Muscle of leg (tissue), 11 donors: ENCODE data around the gene IFITM2. TPM values are rescaled to one million over a fixed set of nuclear protein-coding genes. Genes with fewer than 3 reads are reported as not detected.
"Not testable (repeated sequence)": the region's sequence is repeated elsewhere in the genome, so short reads cannot be mapped to it uniquely, and the experiment has no call there.

Experiments used
- DNase-seq: peaks from one replicate; pipeline ENCODE4 v3.0.0; 2013
- H3K27ac ChIP-seq: one replicate; pipeline ENCODE4 v1.5.1; 2013; ENCODE audit warnings: mild to moderate bottlenecking, low read length, control low read depth
- H3K27me3 ChIP-seq: one replicate; pipeline ENCODE4 v1.6.1; 2013; ENCODE audit warnings: low read length; ENCODE audit not compliant: control insufficient read depth, insufficient read depth
- H3K36me3 ChIP-seq: one replicate; pipeline ENCODE4 v1.6.1; 2013; ENCODE audit warnings: low read length; ENCODE audit not compliant: control insufficient read depth, insufficient read depth
- H3K4me1 ChIP-seq: one replicate; pipeline ENCODE4 v1.6.1; 2013; ENCODE audit warnings: low read length; ENCODE audit not compliant: control insufficient read depth, insufficient read depth
- H3K4me3 ChIP-seq: one replicate; pipeline ENCODE4 v1.5.1; 2013; ENCODE audit warnings: low read length, control low read depth
- H3K9me3 ChIP-seq: replicated peaks from 2 replicates; pipeline ENCODE4 v1.6.1; 2013; ENCODE audit warnings: low read depth, low read length; ENCODE audit not compliant: control insufficient read depth
- WGBS: methylation state at CpG from one replicate; pipeline ENCODE4 v1.1.5; 2013; ENCODE audit warnings: missing lambda C conversion rate; ENCODE audit not compliant: insufficient coverage; 5-methylcytosine and 5-hydroxymethylcytosine counted together
- polyA plus RNA-seq, 8 donors: library from polyadenylated mRNA; unstranded; fragments of 120-200 nt; gene quantifications; one replicate each; pipeline versions ENCODE4 v1.2.1 to v1.2.3, GENCODE V29; 2013; ENCODE audit warnings: inconsistent platforms in 1 of 8, low replicate concordance in 1 of 8; ENCODE audit not compliant: insufficient read length in 8 of 8, insufficient read depth in 1 of 8
- total RNA-seq: library from RNA; stranded (reverse); fragments of 120-200 nt; gene quantifications from one replicate; pipeline ENCODE4 v1.2.4, GENCODE V29; 2013

IFITM2 gene
- total and polyA plus RNA-seq, 9 donors: 48.1 to 130 (median 83.2) TPM

DNA sequence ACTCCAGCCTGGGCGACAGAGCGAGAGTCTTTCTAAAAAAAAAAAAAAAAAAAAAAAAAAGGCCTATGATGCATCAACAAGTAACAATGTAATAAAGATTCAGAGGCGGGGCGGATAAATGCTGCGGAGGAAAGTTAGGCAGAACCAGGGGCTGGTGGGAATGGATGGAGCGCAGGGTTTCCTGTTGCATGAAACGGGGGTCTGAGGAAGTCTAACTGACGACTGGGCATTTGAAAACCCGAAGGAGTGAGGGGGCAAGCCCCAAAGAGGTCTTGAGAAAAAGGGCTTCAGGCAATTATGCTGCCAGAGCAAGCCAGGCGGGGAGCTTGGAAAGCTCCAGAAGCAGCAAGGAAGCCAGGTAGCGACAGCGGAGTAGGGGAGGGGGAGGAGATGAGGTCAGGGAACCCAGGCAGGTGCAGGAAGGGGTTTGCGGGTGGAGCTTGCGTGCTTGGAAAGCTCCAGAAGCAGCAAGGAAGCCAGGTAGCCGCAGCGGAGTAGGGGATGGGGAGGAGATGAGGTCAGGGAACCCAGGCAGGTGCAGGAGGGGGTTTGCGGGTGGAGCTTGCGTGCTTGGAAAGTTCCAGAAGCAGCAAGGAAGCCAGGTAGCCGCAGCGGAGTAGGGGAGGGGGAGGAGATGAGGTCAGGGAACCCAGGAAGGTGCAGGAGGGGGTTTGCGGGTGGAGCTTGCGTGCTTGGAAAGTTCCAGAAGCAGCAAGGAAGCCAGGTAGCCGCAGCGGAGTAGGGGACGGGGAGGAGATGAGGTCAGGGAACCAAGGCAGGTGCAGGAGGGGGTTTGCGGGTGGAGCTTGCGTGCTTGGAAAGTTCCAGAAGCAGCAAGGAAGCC is 20.4 kb upstream of the IFITM2 start:
- peak; percentile 3 for DNase-seq
- H3K4me3 ChIP-seq, H3K27ac ChIP-seq, H3K9me3 ChIP-seq, H3K36me3 ChIP-seq: not testable (repeated sequence)
- 83% methylated on average over 25 of the region's 27 CpGs for WGBS
- Histone ChIP-seq H3K4me1 (peaks cover 20% of the 10 kb centered on the region), H3K27me3 (peaks cover 50% of the 10 kb centered on the region)

DNA sequence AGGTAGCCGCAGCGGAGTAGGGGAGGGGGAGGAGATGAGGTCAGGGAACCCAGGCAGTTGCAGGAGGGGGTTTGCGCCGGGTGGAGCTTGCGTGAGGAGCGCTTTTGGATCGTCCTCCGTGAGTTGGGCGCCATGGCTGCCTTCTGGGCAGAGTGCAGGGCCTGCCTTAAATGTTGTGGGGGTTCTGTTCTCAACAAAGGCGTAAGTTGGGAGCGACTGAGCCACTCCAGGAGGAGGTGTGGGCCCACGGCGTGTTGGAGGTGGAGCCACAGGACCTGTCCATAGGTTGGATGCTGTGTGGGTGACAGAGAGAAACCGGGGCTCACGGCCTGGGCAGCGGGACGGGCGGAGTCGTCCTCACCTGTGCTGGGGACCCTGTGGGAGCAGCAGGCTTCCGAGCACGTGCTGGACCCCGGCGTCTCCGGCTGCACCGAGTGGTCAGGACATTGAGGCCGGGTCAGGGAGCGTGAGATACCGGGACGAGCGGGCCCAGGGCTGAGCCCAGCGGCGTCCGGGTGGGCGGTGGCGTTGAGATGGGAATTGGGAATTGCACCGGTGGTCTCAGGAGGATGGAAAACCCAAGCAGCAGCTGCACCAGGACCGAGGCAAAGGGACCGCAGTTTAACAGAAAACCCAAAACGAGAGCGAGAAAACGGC is 19.7 kb upstream of the IFITM2 start:
- Histone ChIP-seq H3K4me3 (peak overlapping the region; percentile 53), H3K36me3 (no peaks in the 10 kb centered on the region), H3K4me1 (peaks cover 20% of the 10 kb centered on the region), H3K27ac (no peak overlapping the region), H3K27me3 (peaks cover 43% of the 10 kb centered on the region), H3K9me3 (no peaks in the 10 kb centered on the region)
- peak; percentile 2 for DNase-seq
- 19% methylated on average over 41 of the region's 41 CpGs for WGBS

- under 1% methylated on average over 88 of the region's 112 CpGs for WGBS
- Histone ChIP-seq H3K9me3 (no peaks in the 10 kb centered on the region), H3K27me3 (peaks cover 38% of the 10 kb centered on the region), H3K4me3 (peak within 1 kb of the TSS; percentile 53), H3K27ac (no peak within 1 kb of the TSS), H3K36me3 (peaks cover 2% of the 10 kb centered on the region), H3K4me1 (peaks cover 20% of the 10 kb centered on the region)
- peak; percentile 69 for DNase-seq
Observed at GRCh38 chr11:288478-289397, 18.9 kb upstream of the IFITM2 start, which contains the start of gene PGGHG. PGGHG (plus strand) TSS chr11:289126; CDS start chr11:289817, 691 bp downstream.

DNA sequence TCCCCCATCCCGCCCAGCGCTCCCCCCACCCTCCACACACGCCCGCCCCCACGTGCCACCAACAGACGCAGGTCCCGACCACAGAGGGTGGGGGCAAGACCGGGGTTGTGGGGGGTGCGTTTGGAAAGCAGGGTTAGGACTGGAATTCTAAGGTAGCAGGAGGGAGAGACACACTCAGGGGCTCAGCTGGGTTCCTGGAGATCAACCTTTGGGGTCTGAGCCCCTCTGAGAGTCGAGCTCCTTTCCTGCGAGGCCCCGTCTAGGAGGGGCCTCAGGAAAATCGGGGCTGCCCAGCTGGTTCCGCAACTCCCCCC is 18.3 kb upstream of the IFITM2 start:
- Histone ChIP-seq H3K27ac (no peak overlapping the region), H3K9me3 (no peaks in the 10 kb centered on the region), H3K36me3 (peaks cover 4% of the 10 kb centered on the region), H3K27me3 (peaks cover 34% of the 10 kb centered on the region), H3K4me3 (peak overlapping the region; percentile 25), H3K4me1 (peaks cover 20% of the 10 kb centered on the region)
- no peak for DNase-seq
- 22% methylated on average over 8 of the region's 14 CpGs for WGBS

DNA sequence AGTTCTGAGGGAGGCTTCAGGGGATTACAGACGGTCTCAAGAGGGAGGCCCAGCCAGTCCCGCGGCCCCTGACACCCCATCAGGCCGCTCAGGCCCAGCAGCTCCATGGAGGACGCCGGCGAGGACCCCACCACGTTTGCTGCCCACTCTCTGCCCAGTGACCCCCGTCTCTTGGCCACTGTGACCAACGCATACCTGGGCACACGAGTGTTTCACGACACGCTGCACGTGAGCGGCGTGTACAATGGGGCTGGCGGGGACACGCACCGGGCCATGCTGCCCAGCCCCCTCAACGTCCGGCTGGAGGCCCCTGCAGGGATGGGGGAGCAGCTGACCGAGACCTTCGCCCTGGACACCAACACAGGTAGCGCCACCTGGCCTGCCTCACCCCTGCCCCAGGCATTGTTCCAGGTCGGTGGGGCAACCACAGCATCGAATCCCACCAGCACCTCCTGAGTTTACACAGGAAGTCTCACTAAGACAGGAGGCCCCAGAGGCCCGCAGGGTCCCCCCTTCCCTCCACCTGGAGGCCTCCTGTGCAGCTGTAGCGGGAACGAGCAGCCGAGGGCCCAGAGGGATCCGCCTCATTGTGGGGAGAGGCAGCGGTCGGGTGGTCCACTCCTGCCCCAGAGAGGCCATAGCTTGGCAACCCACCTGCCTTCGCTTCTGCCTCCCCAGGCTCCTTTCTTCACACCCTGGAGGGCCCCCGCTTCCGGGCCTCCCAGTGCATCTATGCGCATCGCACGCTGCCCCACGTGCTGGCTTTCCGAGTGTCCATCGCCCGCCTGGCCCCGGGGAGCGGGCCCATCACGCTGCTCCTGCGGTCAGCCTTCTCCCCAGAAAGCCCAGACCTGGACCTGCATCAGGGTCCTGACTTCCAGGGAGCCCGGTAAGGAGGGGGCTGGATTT is 17.6 kb upstream of the IFITM2 start:
- 70% methylated on average over 45 of the region's 48 CpGs for WGBS
- Histone ChIP-seq H3K36me3 (peaks cover 6% of the 10 kb centered on the region), H3K4me3 (peak overlapping the region; percentile 25), H3K27me3 (peaks cover 31% of the 10 kb centered on the region), H3K27ac (no peak overlapping the region), H3K9me3 (no peaks in the 10 kb centered on the region), H3K4me1 (peaks cover 20% of the 10 kb centered on the region)
- no peak for DNase-seq

GRCh38 chr11:290621-291231 is 16.9 kb upstream of the IFITM2 start:
- no peaks in the 10 kb centered on the region for H3K9me3 ChIP-seq
- 68% methylated on average over 11 of the region's 13 CpGs for WGBS
- no peak for DNase-seq
- peaks cover 6% of the 10 kb centered on the region for H3K36me3 ChIP-seq
- peaks cover 26% of the 10 kb centered on the region for H3K27me3 ChIP-seq
- no peak overlapping the region for H3K4me3 ChIP-seq
- H3K4me1 ChIP-seq: peaks cover 20% of the 10 kb centered on the region
- no peak overlapping the region for H3K27ac ChIP-seq

DNA sequence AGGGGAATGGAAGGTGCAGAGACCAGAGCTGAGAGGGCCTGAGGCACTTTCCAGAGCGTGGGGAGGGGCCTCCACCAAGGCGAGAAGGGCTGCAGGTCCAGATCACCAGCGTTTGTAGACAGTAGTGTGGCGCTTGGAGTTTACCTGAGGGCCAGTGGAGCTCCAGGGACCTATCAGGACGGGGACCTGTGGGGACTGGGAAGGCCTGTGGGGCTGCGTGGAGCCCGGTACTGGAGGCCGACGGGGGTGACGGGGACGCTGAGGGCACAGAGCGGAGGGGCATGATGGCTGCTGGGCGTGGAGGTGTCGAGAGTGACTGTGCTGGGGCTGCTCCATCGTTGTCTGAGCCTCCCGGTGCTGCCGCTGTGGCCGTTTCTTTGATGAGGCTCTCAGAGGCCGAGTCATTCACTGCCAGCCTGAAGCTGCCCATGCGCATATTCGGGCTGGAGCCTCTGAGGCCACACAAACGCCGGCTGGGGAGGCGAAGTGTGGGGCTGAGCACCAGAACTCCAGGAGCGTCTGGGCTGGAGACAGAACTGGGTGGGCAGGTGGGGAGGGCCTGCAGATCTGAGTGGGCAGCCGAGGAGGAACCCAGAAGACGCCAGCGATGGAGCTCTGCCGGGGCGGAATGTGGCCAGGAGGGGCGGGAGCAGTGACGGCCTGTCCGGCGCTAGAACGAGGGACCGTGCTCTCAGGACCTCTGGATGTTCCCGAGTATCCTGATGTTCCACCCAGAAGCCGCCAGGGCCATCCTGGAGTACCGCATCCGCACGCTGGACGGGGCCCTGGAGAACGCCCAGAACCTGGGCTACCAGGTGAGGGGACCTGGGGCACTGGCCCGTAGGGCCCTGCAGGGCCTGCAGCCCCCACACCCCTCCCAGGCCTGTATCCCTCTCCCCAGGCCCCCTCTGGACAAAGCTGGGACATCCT is 16.1 kb upstream of the IFITM2 start:
- peaks cover 6% of the 10 kb centered on the region for H3K36me3 ChIP-seq
- no peak overlapping the region for H3K4me3 ChIP-seq
- no peak overlapping the region for H3K27ac ChIP-seq
- no peak for DNase-seq
- H3K4me1 ChIP-seq: peaks cover 20% of the 10 kb centered on the region
- 75% methylated on average over 41 of the region's 44 CpGs for WGBS
- peaks cover 17% of the 10 kb centered on the region for H3K27me3 ChIP-seq
- H3K9me3 ChIP-seq: no peaks in the 10 kb centered on the region

DNA sequence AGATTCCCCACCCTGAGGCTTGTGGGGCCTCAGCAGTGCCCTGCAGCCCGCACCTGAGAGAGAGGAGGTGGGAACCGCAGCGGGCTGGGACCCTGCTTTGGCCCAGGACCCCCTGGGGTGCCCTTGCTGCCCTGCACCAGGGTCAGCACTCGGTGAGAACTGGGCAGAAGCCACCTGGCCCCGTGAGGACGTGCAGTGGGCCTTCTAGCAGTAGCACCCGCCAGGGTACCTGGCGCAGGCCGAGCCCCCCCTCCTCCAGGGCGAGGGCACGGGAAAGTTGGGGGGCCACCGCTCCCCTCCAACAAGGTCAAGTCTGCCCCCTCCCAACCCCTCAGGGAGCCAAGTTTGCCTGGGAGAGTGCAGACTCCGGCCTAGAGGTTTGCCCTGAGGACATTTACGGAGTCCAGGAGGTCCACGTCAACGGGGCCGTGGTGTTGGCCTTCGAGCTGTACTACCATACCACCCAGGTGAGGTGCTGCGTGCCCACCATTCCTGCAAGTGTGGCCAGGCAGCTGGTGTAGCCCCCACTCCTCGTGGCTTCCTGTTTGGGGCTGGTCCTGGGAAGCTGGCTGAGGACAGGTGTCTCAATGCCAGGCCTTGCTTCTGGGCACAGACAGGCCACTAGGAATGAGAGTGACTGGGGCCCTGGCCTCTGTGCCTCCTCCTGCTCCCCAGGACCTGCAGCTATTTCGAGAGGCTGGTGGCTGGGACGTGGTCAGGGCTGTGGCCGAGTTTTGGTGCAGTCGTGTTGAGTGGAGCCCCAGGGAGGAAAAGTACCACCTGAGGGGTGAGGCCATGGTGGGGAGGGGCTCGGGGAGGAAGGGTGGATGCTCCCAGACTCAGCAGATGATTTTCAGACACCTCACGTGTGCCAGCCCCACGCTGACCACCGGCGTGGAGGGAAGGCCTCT is 15.2 kb upstream of the IFITM2 start:
- H3K36me3 ChIP-seq: peaks cover 6% of the 10 kb centered on the region
- peaks cover 20% of the 10 kb centered on the region for H3K4me1 ChIP-seq
- H3K27ac ChIP-seq: no peak overlapping the region
- no peak for DNase-seq
- peaks cover 11% of the 10 kb centered on the region for H3K27me3 ChIP-seq
- no peaks in the 10 kb centered on the region for H3K9me3 ChIP-seq
- no peak overlapping the region for H3K4me3 ChIP-seq
- 91% methylated on average over 18 of the region's 29 CpGs for WGBS
